Vagina (tissue), 2 donors: ENCODE measurements around the gene RABAC1. TPM values are rescaled to one million over a fixed set of nuclear protein-coding genes. Genes with fewer than 3 reads are reported as not detected.

Source experiments
- DNase-seq, 2 donors: peaks; one replicate each; pipeline ENCODE4 v3.0.0-alpha.2; 2017; ENCODE audit errors: extremely low spot score in 2 of 2
- H3K27ac ChIP-seq: fragments of 200-600 bp; sonication (generic); one replicate; pipeline ENCODE4 v1.5.1; 2019
- H3K27me3 ChIP-seq: fragments of 200-600 bp; sonication (generic); one replicate; pipeline ENCODE4 v1.5.1; 2019
- H3K36me3 ChIP-seq, 2 donors: fragments of 200-600 bp; sonication (generic); one replicate each; pipeline ENCODE4 v1.5.1; 2017 to 2019
- H3K4me1 ChIP-seq: fragments of 200-600 bp; sonication (generic); one replicate; pipeline ENCODE4 v1.5.1; 2019
- H3K4me3 ChIP-seq, 2 donors: fragments of 200-600 bp; sonication (generic); 1 replicate in 1 of 2; 2 replicates in 1 of 2; pipeline ENCODE4 v1.5.1; 2016 to 2019
- H3K9me3 ChIP-seq: fragments of 200-600 bp; sonication (generic); one replicate; pipeline ENCODE4 v1.5.1; 2019
- CTCF ChIP-seq, 3 experiments: fragments of 450-650 bp in 2 of 3; fragments of 200-600 bp in 1 of 3; sonication (generic) in 1 of 3; IDR thresholded peaks; one replicate each; pipeline ENCODE4 v1.5.1; 2017 to 2019; ENCODE audit warnings: antibody characterized with exemption in 3 of 3, mild to moderate bottlenecking in 2 of 3, moderate library complexity in 2 of 3
- POLR2A ChIP-seq, 2 donors: fragments of 450-650 bp; IDR thresholded peaks; one replicate each; pipeline ENCODE4 v1.6.1; 2017; ENCODE audit warnings: antibody characterized with exemption in 2 of 2, mild to moderate bottlenecking in 2 of 2, moderate library complexity in 2 of 2
- POLR2AphosphoS5 ChIP-seq, 2 donors: sonication (generic); formaldehyde crosslinking; IDR thresholded peaks; one replicate each; pipeline ENCODE4 v1.9.0; 2017; ENCODE audit warnings: antibody characterized with exemption in 2 of 2, mild to moderate bottlenecking in 2 of 2, low read depth in 1 of 2; ENCODE audit not compliant: insufficient read depth in 1 of 2
- intact Hi-C: fragments of 100-400 bp; cut with DNase I; formaldehyde crosslinking; loops from one replicate; pipeline ENCODE4 v1.15.1; 2023
- total RNA-seq: library from RNA; depleted of rRNA; stranded (reverse); fragments of >200 nt; gene quantifications from one replicate; pipeline ENCODE4 v1.2.3, GENCODE V29; 2016

Gene RABAC1
- total RNA-seq, 1 donor from 2014 or later, result 263 TPM

DNA sequence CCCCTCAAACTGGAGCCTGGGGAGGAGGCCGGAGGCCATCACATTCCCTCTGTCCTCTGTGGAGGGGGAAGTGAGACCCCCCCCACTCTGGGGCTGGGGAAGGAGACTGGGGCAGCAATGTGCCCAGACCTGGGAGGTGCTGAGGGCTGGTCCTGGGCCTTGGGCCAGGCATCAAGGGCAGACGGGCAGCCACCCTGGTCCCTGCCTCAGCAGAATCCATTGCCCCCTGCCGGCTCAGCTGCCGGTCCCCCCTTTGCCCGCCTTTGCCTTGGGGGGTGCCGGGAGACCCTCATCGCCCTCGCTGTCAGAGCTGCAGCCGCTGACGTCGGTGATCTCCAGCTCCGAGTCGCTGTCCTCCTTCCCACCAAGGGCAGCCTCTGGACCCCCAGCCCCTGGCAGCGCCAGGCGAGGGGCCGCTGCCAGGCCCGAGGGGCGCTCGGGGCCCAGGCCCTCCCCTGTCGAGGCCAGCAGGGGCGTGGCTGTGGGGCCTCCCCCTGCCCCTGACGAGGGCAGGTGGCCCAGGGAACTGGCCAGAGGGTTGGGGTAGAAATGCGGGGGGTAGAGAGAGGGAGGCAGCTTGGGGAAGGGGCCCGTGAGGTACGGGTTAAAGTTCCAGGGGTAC is 51.0 kb downstream of the RABAC1 start:
- Histone ChIP-seq H3K9me3 (no peaks in the 10 kb centered on the region), H3K4me3 (no peak overlapping the region), H3K27me3 (no peaks in the 10 kb centered on the region), H3K36me3 (peaks cover 0 to 35% of the 10 kb centered on the region in 2 donors), H3K27ac (no peak overlapping the region), H3K4me1 (peaks cover 5% of the 10 kb centered on the region)
- intact Hi-C loops, result no loop called here
- TF ChIP-seq CTCF (IDR thresholded peaks at IDR 0.05) (no peak), POLR2A (IDR thresholded peaks at IDR 0.05) (no peak), POLR2AphosphoS5 (IDR thresholded peaks at IDR 0.05; ENCODE audit: insufficient read depth in 1 of 2, low read depth in 1 of 2) (no peak)
- DNase-seq, result no peak

DNA sequence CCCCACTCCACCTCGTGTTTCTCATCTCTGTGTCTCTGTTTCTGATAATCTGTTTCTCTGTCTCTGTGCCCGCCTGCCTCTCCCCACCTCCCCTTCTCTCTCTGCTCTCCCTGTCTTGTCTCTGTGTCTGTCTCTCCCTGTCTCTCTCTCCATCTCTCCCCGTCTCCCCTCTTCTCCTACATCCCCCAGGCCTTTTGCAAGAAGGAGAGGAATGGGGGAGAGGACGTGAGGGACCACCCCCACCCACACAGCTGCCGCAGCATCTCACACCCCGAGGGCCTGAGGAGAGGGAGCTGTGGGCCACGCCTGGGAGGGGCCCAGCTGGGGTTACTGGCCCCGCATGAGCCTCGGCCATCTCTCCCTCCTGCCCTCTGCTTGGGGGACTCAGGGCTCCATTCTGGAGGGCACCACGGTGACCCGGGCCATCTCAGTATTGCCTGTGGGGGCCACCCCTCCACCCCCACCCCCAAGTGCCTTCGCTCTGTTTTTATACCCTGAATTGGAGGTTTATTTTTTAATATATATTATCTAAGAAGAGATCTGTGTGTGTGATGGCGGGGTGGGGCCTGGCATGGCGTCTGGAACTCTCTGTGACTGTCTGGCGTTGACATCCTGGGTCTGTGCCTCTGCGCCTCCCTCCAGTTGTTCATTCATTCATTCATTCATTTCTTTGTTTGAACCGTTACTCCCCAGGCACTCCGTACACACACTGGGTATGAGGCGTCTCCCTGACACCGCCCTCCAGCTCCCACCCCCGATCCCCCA is 52.0 kb downstream of the RABAC1 start:
- intact Hi-C loops, result no loop called here
- no peak for TF ChIP-seq POLR2A (IDR thresholded peaks at IDR 0.05)
- no peak for TF ChIP-seq CTCF (IDR thresholded peaks at IDR 0.05)
- no peak for TF ChIP-seq POLR2AphosphoS5 (IDR thresholded peaks at IDR 0.05; ENCODE audit: insufficient read depth in 1 of 2, low read depth in 1 of 2)
- Histone ChIP-seq H3K27me3 (no peaks in the 10 kb centered on the region), H3K4me1 (no peaks in the 10 kb centered on the region), H3K4me3 (no peak overlapping the region), H3K36me3 (peaks cover 0 to 45% of the 10 kb centered on the region in 2 donors), H3K9me3 (no peaks in the 10 kb centered on the region), H3K27ac (no peak overlapping the region)
- no peak for DNase-seq

Other genes with a start within 250 kb of the RABAC1 start
- 6.9 TPM for gene CEACAM6, start 203.8 kb downstream of the RABAC1 start, total RNA-seq
- not detected for gene CEACAM3, start 162.7 kb downstream of the RABAC1 start, total RNA-seq
- not detected for gene LYPD4, start 114.6 kb downstream of the RABAC1 start, total RNA-seq
- gene DMRTC2, start 114.3 kb downstream of the RABAC1 start, total RNA-seq, result not detected
- 1,554 TPM for gene RPS19, start 99.1 kb downstream of the RABAC1 start, total RNA-seq
- not detected for gene CD79A, start 82.0 kb downstream of the RABAC1 start, total RNA-seq
- 114 TPM for gene ARHGEF1, start 76.1 kb downstream of the RABAC1 start, total RNA-seq
- gene ERFL, start 30.9 kb downstream of the RABAC1 start, total RNA-seq, result 0.49 TPM
- gene ATP1A3, start 34.9 kb upstream of the RABAC1 start, total RNA-seq, result 4.7 TPM
- gene GRIK5, start 110.9 kb upstream of the RABAC1 start, total RNA-seq, result 2.5 TPM
- gene ZNF574, start 116.8 kb upstream of the RABAC1 start, total RNA-seq, result 26.5 TPM
- gene POU2F2, start 173.1 kb upstream of the RABAC1 start, total RNA-seq, result 0.74 TPM